Embryonic facial prominence (tissue), 1 donor: Measurements from ENCODE around the gene PALLD.
"Not testable (repeated sequence)": the region's sequence is repeated elsewhere in the genome, so short reads cannot be mapped to it uniquely, and the experiment has no call there.

Experiments
- DNase-seq: peaks from one replicate; pipeline ENCODE4 v3.0.0-alpha.2; 2016; ENCODE audit errors: extremely low spot score

PALLD gene

DNA sequence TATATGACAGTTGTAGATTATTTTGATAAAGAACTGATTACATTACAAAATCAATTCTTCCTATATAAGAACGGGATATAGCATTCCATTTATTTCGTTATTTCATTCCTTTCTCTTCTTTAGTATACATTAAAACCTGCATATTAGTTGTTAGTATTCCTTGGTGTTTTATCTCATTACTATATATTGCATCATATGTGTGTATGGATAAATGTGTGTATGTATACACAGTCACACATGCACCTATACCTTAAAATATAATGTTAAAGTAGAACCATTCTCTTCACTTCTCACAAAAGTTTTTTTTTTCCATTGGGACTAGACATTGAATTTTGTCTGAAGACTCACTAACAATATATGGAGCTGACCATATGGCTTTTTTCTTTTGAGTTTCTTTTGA lies 5.3 kb upstream of the PALLD start:
- DNase-seq, result no peak

DNA sequence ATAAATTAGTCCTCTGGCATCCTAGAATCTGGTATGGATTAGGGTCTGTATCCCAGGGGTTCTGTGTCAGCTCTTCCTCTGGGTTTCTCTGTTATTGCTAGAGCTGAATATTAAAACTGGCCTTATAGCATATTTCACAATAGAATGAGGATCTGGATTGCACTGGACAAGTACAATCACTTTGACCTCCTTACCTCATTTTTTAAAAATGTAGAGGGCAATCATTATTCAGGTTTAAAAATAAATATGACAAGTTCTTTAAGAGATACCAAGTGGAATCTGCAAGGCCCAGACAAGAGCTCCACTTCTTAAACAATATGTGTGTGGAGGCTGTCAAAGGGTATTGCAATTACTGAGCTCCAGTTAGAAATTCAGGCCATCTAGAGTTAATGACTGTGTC lies 1.4 kb downstream of the PALLD start:
- DNase-seq, result no peak

GRCh38 chr4:168499241-168499640 lies 2.4 kb downstream of the PALLD start:
- no peak for DNase-seq

DNA sequence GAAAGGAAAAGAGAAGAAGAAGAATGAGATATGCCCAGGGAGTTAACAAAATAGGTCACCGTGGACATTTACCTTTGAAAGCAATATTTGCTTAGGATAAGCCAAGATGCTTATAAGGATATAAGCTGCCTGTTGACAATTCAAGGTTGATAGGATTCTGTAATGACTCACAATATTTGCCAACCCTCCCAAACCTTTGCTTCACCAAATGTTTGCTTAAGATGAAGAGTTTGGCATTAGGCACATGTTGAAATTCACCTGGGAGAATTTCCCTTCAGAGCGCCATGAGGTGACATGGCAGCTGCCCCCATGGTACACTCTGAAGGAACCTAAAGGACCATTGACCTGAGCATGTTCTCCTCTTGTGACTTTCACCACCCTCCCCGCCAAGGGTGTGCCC lies 4.6 kb downstream of the PALLD start:
- DNase-seq, result no peak

GRCh38 chr4:168502861-168503260 lies 6.0 kb downstream of the PALLD start:
- no peak for DNase-seq

DNA sequence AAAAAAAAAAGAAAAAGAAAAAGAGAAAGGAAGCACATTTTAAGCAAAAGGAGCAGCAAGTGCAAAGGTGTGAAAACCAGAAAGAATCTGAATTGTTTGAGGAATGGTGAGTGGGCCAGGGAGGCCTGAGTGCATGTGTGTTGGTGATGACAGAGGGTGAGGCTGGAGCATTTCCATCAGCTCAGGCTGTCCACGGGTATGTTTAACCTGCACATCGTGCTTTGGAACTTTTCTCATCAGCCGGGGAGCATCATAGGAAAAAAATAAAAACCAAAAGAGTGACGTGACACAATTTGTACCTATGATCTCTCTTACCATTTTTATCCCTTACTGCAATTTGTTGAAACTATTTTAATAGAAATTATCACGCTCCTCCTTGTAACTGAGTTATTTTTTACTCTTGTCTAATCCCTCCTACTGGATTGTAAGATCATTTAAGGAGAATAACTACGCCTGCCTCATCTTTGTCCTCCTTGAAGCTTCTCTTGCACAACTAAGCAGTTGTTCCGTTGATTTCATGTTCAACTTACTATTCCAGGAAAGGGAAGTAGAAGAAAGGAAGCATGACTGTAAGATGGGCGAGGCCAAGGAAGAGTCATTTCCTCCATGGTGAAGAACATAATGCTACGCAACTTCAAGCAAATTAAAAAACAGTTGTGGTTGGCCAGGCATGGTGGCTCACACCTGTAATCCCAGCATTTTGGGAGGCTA lies 7.0 kb downstream of the PALLD start:
- DNase-seq, result no peak

DNA sequence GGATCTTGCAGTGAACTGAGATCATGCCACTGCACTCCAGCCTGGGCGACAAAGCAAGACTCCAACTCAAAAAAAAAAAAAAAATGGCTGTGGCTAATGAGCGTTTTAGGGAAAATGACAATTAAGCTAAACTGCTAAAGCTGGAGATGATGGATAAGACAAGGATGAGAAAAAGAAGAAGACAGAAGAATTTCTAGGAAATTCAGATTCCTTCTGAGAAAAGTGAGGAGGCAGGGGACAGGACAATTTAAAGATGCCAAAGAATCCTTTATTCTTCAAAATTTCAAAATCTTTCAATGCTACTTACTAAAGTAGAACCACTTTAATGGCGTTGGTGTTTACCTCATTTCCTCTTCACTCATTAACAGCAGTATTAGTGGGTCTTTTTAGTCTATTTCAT lies 7.7 kb downstream of the PALLD start:
- no peak for DNase-seq

GRCh38 chr4:168506014-168506413 lies 9.2 kb downstream of the PALLD start:
- DNase-seq, result no peak

DNA sequence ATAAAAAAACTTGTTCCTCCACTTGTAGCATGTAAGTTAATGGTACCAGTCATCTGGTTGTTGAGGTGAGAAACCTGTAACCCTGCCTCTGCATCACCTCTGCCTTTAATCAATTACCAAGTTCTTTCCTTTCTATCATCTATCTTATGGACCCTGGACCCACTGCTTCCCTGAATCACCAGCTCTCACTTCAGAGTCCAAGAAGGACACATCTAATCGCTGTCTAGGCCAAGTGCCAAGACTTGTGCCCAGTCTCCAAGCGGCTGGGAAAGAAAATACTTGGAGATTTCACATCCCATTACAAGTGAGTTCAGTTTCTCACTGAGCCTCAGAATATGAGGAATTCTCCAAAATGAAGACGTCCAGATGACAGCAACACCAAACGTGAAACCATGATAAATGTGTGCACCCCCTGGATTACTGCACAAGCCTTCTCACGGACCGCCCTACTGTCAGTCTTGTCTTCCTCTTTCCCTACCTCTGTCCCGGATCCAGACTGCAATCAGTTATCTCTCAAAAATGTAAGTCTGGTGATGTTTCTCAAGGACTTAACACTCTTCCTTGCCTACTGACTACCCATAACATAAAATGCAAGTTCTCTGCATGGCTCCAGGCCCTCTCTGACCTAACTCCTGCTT lies 10.4 kb downstream of the PALLD start:
- DNase-seq, result no peak

DNA sequence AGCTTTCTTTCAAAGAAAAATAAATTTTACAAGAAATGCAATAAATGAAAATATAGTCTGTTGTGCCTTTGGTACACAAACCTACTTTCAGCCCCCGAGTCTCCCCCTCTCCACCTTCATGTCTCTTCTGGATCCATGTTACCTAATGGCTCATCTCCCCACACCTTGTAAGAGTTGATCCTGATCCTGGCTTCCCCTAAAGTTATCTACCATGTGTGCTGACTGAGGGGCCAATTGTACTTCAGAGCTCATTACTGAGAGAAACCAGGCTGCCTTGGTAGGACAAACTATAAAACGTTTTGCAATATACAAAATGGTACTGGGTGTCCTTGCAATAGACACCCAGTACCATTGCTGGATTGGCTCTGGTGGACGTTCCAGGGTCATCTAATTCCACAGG lies 11.8 kb downstream of the PALLD start:
- DNase-seq, result no peak

DNA sequence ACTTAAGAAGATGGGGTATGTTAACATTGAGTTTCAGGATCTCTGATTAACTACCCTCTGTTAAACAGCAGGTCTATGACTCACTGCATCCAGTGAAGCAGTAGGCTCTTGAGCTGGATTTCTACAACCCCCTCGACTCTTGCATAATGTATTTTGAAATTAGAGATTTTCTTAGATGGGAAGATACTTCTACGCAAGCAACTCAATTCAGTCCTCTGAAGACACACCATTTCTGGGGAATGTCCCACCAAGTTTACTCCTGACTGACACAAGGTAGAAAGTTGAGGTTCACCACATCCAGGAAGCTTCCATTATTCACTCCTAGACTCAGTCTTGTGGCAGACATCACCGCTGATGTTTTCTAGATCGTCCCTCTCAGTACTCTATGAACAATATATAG lies 12.9 kb downstream of the PALLD start:
- DNase-seq, result no peak

DNA sequence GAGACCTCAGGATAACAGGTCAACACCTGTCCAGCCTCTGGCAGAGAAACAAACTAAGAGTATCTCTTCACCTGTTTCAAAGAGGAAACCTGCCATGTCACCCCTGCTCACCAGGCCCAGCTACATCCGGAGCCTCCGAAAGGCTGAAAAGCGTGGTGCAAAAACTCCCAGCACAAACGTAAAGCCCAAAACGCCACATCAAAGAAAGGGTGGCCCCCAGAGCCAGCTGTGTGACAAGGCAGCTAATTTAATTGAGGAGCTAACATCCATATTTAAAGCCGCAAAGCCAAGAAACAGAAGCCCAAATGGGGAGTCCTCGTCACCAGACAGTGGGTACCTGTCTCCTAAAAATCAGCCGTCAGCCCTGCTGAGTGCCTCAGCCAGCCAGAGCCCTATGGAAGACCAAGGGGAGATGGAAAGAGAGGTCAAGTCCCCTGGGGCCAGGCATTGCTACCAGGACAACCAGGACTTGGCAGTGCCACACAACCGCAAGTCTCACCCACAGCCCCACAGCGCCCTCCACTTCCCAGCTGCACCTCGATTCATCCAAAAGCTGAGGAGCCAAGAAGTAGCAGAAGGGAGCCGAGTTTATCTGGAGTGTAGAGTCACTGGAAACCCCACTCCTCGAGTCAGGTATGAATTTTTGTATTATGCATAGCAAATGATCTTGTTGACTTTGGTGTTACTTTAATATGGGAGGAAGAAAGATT lies 15.1 kb downstream of the PALLD start:
- no peak for DNase-seq

- DNase-seq, result not testable (repeated sequence)
Observed at GRCh38 chr4:168513826-168514225, 17.0 kb downstream of the PALLD start.

- DNase-seq, result peak; percentile 38
Observed at GRCh38 chr4:168514249-168514852, 17.5 kb downstream of the PALLD start.

GRCh38 chr4:168515222-168516011 lies 18.6 kb downstream of the PALLD start:
- no peak for DNase-seq

- DNase-seq, result no peak
Observed at GRCh38 chr4:168516841-168517240, 20.0 kb downstream of the PALLD start.

DNA sequence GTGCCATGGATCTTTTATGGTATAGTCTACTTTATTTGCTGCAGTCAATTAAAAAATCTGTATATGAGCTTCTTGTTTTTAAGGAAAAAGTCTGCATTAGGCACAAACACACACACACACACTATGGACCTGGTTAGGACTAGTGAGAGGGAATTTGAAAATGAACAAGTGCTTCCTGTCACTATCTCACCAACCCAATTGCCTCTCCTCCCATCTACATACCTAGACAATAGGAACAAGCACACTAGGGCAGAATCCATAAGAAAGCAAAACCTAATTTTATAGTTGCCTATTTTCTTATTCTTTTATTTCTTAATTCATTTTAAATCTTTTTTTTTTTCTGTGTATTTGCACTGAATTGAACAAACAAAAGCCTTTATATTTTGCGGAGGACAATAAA lies 22.7 kb downstream of the PALLD start:
- DNase-seq, result no peak

DNA sequence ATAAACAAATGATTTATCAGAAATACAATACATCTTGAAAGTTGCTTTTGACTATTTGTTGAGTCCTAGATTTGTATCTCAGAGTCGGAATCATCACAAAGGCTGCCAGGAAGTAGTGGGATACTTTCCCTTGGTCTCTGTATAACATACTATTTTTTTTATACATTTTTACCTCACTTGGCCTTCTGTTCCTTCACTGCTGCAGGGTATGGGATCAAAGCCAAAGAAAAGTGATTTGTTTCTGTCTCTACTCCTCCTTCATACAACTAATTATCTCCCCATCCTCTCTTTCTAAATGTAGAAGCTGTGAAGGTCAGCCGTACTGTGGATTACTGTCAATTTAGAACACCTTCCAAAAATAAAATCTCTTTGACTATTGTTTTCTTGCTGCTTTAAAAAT lies 24.9 kb downstream of the PALLD start:
- DNase-seq, result no peak

GRCh38 chr4:168522356-168522755 lies 25.5 kb downstream of the PALLD start:
- DNase-seq, result peak; percentile 47

DNA sequence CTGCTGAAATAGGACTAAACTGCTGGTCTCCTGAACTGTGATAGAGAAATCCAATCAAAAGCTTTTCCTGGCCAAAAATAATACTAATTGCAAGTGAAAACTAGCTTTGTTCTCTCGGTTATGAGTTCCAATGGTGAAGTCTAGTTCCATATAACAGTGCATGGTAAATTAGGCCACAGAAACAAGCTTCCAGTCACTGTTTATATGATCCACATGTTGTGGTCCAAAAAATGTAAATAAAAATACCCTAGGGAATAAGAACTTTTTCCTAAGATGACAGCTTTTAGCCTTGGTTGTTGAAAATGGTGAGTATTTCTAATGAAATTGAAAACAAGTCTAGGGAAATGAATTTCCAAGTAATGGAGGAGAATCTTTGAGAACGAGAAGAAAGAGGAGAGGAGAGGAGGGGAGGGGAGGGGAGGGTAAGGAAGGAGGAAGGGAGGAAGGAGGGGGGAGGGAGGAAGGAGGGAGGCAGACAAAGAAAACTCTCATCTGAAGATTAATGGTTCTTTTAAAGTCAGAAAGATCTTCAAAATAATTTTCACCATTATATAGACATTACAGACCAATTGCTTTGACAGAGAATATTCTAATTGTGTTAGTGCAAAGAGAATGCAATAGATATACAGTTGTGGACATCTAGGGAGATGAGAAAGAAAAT lies 26.1 kb downstream of the PALLD start:
- no peak for DNase-seq

DNA sequence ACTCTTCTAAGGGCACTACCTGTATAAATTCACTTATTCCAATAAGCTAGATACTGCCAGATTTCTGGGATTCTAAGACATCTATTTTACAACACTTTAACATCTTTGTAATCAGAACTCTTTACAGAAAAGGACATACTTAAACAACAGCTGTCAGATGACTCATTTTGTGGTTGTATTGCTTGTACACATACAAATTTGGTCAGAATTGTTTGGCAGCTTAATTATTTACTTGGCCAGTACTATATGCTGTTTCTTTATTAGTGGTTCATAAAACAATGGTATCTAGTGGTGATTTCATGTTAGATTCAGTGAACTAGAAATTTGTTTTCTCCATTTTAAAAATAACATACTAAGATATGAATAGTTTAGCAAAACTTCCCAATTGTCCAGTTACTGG lies 27.2 kb downstream of the PALLD start:
- no peak for DNase-seq
